Ecto neural progenitor cell (in vitro differentiated cells): ENCODE measurements around the gene KLK2.

Experiments used
- DNase-seq: peaks from one replicate; pipeline ENCODE4 v3.0.0-alpha.2; 2018; ENCODE audit warnings: low spot score

The KLK2 gene

DNA sequence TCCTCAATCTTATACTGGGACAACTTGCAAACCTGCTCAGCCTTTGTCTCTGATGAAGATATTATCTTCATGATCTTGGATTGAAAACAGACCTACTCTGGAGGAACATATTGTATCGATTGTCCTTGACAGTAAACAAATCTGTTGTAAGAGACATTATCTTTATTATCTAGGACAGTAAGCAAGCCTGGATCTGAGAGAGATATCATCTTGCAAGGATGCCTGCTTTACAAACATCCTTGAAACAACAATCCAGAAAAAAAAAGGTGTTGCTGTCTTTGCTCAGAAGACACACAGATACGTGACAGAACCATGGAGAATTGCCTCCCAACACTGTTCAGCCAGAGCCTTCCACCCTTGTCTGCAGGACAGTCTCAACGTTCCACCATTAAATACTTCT, 22.5 kb upstream of the KLK2 start:
- DNase-seq = no peak

- no peak for DNase-seq
Observed at GRCh38 chr19:50851620-50852019, 21.6 kb upstream of the KLK2 start.

DNA sequence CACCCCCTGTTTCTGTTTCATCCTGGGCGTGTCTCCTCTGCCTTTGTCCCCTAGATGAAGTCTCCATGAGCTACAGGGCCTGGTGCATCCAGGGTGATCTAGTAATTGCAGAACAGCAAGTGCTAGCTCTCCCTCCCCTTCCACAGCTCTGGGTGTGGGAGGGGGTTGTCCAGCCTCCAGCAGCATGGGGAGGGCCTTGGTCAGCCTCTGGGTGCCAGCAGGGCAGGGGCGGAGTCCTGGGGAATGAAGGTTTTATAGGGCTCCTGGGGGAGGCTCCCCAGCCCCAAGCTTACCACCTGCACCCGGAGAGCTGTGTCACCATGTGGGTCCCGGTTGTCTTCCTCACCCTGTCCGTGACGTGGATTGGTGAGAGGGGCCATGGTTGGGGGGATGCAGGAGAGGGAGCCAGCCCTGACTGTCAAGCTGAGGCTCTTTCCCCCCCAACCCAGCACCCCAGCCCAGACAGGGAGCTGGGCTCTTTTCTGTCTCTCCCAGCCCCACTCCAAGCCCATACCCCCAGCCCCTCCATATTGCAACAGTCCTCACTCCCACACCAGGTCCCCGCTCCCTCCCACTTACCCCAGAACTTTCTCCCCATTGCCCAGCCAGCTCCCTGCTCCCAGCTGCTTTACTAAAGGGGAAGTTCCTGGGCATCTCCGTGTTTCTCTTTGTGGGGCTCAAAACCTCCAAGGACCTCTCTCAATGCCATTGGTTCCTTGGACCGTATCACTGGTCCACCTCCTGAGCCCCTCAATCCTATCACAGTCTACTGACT, 18.4 kb upstream of the KLK2 start, which contains the start of gene KLK3:
Gene KLK3, plus strand, starts transcription at position 280 of the 775 bp plus-strand sequence. Its CDS starts 41 bp downstream, at position 321.
- DNase-seq = no peak

DNA sequence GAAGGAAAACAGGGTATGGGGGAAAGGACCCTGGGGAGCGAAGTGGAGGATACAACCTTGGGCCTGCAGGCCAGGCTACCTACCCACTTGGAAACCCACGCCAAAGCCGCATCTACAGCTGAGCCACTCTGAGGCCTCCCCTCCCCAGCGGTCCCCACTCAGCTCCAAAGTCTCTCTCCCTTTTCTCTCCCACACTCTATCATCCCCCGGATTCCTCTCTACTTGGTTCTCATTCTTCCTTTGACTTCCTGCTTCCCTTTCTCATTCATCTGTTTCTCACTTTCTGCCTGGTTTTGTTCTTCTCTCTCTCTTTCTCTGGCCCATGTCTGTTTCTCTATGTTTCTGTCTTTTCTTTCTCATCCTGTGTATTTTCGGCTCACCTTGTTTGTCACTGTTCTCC, 15.9 kb upstream of the KLK2 start:
- DNase-seq = no peak

DNA sequence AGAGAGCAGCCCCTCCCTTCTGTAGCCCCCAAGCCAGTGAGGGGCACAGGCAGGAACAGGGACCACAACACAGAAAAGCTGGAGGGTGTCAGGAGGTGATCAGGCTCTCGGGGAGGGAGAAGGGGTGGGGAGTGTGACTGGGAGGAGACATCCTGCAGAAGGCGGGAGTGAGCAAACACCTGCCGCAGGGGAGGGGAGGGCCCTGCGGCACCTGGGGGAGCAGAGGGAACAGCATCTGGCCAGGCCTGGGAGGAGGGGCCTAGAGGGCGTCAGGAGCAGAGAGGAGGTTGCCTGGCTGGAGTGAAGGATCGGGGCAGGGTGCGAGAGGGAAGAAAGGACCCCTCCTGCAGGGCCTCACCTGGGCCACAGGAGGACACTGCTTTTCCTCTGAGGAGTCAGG, 14.4 kb upstream of the KLK2 start:
- no peak for DNase-seq

DNA sequence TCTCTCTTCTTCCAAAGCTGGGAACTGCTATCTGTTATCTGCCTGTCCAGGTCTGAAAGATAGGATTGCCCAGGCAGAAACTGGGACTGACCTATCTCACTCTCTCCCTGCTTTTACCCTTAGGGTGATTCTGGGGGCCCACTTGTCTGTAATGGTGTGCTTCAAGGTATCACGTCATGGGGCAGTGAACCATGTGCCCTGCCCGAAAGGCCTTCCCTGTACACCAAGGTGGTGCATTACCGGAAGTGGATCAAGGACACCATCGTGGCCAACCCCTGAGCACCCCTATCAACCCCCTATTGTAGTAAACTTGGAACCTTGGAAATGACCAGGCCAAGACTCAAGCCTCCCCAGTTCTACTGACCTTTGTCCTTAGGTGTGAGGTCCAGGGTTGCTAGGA, 13.4 kb upstream of the KLK2 start:
- DNase-seq = no peak

DNA sequence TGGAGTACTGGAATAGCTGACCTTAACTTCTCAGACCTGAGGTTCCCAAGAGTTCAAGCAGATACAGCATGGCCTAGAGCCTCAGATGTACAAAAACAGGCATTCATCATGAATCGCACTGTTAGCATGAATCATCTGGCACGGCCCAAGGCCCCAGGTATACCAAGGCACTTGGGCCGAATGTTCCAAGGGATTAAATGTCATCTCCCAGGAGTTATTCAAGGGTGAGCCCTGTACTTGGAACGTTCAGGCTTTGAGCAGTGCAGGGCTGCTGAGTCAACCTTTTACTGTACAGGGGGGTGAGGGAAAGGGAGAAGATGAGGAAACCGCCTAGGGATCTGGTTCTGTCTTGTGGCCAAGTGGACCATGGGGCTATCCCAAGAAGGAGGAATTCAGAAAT, 12.2 kb upstream of the KLK2 start:
- DNase-seq = no peak

DNA sequence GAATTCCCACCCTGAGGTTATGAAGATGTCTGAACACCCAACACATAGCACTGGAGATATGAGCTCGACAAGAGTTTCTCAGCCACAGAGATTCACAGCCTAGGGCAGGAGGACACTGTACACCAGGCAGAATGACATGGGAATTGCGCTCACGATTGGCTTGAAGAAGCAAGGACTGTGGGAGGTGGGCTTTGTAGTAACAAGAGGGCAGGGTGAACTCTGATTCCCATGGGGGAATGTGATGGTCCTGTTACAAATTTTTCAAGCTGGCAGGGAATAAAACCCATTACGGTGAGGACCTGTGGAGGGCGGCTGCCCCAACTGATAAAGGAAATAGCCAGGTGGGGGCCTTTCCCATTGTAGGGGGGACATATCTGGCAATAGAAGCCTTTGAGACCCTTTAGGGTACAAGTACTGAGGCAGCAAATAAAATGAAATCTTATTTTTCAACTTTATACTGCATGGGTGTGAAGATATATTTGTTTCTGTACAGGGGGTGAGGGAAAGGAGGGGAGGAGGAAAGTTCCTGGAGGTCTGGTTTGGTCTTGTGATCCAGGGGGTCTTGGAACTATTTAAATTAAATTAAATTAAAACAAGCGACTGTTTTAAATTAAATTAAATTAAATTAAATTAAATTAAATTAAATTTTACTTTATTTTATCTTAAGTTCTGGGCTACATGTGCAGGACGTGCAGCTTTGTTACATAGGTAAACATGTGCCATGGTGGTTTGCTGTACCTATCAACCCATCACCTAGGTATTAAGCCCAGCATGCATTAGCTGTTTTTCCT, 11.5 kb upstream of the KLK2 start:
- DNase-seq = no peak

- DNase-seq = no peak
Observed at GRCh38 chr19:50869479-50869878, 3.8 kb upstream of the KLK2 start.

GRCh38 chr19:50870417-50871089, 2.7 kb upstream of the KLK2 start:
- no peak for DNase-seq

DNA sequence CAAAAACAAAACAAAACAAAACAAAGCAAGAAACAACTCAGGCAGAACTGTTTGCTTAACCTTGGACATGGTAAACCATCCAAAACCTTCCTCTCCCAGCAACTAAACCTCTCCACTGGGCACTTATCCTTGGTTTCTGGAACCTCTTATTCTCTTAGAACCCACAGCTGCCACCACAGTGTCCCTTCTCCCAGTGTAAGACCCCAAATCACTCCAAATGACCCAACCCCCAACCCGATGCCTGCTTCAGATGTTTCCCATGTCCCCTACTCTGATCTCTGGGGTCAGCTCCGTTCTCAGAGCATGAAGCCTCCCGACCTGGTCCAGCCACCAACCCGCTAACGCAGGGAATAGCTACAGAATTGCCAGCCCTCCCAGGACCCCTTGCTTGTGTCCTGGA, 972 bp downstream of the KLK2 start:
- no peak for DNase-seq

GRCh38 chr19:50875795-50876422, 2.7 kb downstream of the KLK2 start:
- DNase-seq = no peak

- DNase-seq = no peak
Observed at GRCh38 chr19:50876456-50876855, 3.2 kb downstream of the KLK2 start.

DNA sequence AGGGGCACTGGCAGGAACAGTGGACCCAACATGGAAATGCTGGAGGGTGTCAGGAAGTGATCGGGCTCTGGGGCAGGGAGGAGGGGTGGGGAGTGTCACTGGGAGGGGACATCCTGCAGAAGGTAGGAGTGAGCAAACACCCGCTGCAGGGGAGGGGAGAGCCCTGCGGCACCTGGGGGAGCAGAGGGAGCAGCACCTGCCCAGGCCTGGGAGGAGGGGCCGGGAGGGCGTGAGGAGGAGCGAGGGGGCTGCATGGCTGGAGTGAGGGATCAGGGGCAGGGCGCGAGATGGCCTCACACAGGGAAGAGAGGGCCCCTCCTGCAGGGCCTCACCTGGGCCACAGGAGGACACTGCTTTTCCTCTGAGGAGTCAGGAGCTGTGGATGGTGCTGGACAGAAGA, 4.1 kb downstream of the KLK2 start:
- DNase-seq = no peak

DNA sequence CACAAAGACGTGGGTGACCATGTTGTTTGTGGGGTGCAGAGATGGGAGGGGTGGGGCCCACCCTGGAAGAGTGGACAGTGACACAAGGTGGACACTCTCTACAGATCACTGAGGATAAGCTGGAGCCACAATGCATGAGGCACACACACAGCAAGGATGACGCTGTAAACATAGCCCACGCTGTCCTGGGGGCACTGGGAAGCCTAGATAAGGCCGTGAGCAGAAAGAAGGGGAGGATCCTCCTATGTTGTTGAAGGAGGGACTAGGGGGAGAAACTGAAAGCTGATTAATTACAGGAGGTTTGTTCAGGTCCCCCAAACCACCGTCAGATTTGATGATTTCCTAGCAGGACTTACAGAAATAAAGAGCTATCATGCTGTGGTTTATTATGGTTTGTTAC, 5.6 kb downstream of the KLK2 start:
- DNase-seq = no peak

DNA sequence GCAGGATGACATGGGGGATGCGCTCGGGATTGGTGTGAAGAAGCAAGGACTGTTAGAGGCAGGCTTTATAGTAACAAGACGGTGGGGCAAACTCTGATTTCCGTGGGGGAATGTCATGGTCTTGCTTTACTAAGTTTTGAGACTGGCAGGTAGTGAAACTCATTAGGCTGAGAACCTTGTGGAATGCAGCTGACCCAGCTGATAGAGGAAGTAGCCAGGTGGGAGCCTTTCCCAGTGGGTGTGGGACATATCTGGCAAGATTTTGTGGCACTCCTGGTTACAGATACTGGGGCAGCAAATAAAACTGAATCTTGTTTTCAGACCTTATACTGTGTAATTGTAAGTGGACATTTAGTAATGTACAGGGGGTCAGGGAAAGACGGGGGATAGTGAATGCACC, 7.0 kb downstream of the KLK2 start:
- no peak for DNase-seq

- DNase-seq = no peak
Observed at GRCh38 chr19:50882188-50882587, 8.9 kb downstream of the KLK2 start.

DNA sequence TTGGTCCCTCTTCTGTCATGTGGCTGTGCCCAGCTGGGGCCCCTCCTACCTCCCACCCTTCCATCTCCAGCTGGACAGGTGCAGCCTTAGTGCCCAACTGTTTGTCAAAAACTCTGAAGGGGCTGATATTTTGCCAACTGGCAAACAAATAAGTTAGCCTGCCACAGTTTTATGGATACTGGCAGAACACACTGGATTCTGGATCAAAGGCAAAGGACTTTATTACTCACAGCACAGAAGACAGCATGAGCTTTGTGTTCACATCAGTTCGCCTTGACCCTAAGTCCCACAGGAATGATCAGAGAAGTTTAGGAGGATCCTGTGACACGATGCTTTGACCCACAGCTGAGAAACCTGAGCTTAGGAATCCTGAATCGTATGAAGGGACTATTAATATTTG, 16.4 kb downstream of the KLK2 start:
- DNase-seq = no peak

- no peak for DNase-seq
Observed at GRCh38 chr19:50890422-50891252, 17.4 kb downstream of the KLK2 start.

DNA sequence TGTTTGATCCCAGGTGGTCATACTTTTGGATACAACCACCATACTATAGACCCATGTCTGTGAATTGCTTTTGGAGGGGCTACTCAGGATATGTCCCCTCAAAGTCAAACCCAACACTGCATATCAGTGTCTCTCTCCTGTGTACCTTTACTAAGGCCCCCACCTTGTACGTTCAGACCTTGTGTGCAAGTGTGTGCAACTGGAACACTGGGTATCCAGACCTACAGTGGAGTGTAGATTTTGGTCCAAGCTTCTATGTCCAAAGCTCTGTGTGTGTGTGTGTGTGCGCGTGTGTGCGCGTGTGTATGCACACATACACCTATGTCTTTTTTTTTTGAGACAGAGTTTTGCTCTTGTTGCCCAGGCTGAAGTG, 18.0 kb downstream of the KLK2 start:
- DNase-seq = no peak

DNA sequence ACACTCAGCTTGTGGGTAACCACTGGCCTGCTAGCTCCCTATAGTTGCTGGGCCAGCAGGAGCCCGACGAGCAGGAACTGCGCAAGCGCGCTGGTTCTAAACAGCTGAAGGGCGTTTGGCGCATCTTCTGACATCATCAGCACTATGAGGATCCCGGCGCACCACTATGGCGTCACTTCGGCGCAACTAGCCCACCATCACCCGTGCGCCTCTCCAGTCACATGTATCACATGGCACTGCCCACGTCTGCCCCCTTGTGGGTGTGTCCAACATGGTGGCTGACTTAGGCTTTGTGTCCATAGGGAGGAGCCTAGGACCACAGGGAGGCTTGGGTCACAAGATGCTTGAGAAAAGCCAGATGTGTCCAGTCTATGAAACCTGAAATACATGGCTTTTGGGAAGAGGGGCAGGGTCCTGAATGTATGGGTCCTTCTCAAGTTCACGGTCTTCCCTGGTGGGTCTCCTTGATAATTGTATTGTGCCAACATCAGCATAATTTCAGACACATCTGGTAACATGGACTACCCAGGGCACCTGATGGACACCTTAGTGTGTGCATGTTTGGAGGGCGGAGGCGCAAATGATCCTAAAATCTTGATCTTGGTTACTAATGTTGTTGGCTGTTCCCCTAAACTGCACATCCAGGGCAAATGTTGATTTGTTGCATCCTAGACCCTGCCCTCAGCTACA, 20.0 kb downstream of the KLK2 start:
- no peak for DNase-seq
